Right lung (tissue), 5 donors: ENCODE measurements around the gene IGSF22. TPM values are rescaled to one million over a fixed set of nuclear protein-coding genes. Genes with fewer than 3 reads are reported as not detected.

Experiments used
- DNase-seq, 2 donors: peaks; one replicate each; pipeline ENCODE4 v3.0.0-alpha.2; 2013
- polyA plus RNA-seq, 5 donors: library from polyadenylated mRNA; unstranded; fragments of 120-200 nt; gene quantifications; one replicate each; pipeline versions ENCODE4 v1.2.1 to v1.2.3, GENCODE V29; 2013; ENCODE audit warnings: inconsistent platforms in 1 of 5, low replicate concordance in 1 of 5; ENCODE audit not compliant: insufficient read length in 5 of 5, insufficient read depth in 1 of 5

Gene IGSF22
- polyA plus RNA-seq, 5 donors: 0.82 to 1.5 (median 1.2) TPM

DNA sequence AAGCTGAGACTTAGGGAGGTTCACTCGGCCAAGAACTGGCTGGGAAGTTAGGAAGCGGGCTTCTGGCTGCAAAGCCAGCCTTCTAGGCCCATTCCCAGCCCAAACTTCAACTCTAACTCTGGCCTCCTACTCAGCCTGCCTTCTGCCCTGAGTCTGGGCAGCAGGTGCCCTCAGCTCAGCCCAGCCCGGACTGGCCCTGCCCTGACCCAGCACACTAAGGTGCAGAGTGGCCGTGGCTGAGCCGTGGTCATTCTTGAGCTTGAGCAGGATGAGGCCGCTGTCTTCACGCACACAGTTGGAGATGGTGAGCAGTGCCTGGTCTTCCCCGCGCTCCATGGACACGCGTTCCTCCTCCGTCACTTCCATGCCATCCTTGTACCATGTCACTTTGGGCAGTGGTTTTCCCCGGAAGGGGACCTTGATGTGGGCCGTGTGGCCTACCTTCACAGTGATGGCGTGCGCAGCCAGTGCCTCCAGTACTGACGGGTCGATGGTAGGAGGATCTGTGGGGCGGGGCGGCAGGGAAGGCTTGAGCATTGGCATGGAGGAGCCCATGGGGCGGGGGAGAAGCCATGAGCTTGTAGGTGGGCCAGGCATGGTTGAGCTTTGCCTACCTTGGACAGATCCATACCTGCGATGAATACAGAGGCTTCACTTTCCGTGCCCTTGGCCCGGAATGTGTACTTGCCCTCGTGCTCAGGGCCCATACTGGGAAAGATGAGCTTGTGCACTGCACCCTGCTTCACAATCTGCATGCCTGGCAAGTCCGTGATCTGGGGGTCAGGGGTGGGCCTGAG, 12.1 kb downstream of the IGSF22 start:
- no peak for DNase-seq

GRCh38 chr11:18710545-18710944, 15.4 kb downstream of the IGSF22 start:
- DNase-seq: no peak

DNA sequence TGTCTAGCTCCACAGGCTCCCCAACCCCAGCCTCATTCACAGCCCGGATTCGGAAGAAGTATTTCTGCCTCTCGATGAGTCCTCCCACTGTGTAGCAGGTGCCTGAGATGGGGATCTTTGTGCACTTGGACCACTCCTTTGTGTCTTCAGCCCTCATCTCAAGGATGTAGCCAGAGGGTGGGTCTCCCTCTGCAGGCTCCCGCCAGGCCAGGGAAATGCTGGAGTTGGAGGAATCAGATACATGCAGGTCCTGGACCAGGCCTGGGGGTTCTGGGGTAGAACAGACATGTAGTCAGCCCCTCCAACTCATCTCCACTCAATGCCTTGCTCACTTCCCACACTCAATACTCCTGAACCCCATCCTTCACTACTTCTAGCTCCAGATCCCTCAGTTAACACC, 16.6 kb downstream of the IGSF22 start:
- no peak for DNase-seq

DNA sequence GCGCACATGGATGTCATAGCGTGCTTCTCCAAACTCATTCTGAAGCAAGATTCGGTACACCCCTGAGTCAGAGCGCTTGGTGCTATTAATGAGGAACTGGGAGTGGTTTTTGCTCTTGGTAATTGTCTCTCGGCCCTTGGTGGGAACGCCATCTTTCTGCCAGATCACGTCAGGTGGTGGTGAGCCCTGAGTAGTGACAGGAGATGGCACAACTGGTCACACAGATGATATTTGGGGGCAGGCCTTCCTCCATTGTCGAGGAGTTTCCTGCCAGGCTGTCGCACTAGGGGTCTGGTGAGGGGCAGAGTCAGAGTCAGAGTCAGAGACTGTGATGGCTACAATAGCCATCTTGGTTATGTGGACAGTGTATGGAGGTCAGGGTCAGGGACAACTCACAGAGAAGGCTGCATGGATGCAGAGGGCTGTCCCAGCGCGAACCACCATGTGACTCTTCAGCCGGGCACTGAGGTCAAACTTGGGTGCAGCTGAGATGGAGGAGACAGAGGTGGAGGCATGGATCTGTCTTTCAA, 18.1 kb downstream of the IGSF22 start:
- no peak for DNase-seq

DNA sequence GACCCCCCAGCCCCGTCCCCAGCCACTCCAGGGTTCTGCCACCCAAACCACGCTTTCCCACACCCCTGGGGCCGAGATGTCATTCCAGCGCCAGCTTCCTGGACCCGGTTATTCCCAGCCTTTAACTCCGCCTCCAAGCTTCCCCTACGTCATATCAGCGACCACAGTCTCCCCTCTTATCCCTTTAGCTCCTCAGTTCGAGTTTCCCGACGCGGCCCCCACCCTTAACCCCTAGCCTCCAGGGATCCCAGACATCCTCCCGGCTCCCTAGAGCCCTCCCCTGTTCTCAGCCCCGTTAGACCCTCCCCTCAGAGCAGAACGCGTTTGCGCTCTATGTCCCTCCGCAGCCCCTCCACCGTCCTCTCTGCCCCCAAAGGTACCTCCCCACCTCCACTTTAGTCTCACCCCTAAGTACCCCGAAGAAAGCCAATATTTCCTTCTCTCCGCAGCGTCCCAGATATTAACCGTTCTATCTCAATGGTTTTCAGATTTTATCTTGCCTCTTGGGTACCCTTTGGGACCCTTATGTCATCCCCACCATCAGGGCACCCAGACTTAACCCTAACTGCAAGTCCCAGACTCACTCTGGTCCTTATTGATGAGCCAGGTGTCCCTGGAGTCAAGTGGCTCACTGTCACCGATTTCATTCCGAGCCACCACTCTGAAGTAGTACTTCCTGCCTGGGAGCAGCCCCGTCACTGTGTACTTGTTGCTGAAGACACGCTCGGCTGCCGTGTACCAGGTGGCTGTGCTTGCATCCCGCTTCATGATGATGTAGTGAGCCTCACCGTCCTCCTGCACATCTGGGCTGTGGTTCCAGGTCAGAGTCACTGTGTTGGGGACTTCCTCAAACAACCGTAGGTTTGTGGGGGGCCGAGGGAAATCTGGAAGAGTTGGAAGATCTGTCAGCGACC, 19.4 kb downstream of the IGSF22 start:
- peak; percentile 72 to 79 for DNase-seq

GRCh38 chr11:18705651-18706281, 20.2 kb downstream of the IGSF22 start:
- peak in 1 of 2 donors; percentile 36 for DNase-seq

DNA sequence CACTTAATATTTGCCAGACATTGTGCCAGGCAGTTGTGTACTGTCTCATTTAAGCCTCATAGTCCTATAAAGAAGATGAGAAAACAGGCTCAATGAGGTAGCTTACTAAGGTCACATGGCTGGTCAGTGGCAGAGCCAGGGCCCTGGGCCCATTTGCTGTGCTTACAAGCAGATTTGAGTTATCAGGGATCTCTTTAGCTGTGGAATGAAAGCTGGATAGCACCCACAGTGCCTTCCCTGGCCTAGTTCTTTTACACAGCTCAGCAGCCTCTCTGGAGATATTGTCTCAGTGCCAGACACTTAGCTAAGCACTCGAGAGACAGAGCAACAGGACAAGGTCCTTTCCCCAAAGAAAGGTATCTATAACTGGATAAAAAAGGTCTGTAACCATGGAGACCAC, 21.3 kb downstream of the IGSF22 start:
- DNase-seq: no peak

GRCh38 chr11:18704045-18704645, 21.8 kb downstream of the IGSF22 start:
- DNase-seq: no peak

DNA sequence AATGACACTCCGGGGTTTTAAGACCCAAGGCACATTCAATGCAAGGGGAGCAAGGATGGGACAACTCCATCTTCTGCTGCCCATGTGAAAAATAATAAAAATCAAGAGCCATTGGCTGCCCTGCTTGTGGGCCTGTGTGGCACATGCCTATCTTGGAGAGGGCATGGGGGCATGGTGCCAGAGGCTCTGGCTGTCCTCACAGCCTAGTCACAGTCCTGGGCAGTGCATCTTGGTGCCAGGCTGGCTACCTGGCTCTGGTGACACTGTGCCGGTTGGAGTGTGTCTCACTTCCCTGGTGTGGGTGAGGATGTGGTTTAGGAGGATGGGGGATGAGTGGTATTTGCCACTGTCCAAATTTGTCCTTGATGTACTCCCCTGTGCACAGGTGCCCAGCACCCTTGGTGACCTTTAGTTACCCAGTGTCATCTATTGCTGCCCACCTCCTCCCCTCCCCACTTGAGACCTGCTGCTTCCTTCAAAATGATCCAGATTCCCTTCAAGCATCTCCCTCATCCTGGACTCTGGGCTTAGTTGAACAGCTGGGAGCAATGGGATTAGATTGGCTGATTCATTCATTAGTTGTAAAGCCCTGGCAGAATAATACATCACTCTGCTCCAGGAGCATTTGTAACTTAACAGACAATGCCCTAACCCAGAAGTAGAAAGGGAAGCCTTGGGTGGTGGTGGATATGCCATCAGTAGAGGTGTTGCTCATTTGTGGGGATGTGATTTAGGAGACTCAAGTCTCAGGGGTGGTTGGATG, 22.8 kb downstream of the IGSF22 start:
- DNase-seq: no peak

DNA sequence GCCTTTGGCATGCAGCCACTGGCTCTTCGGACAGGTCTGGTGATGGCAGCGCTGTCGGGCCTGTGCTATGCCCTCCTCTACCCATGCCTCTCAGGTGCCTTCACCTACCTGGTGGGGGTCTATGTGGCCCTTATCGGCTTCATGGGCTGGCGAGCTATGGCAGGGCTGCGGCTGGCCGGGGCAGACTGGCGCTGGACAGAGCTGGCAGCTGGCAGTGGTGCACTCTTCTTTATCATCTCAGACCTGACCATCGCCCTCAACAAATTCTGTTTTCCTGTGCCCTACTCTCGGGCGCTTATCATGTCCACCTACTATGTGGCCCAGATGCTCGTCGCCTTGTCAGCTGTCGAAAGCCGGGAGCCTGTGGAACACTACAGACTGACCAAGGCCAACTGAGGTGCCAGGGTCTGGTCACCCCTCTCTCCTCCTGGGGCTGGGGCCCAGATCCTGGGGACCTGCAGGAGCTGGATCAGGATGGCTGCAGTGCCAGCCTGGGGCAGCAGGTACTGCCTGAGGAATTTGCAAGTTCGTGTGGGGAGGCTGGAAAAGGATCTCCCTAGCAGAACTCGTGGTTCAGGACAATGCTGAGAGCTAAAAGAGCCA, 24.3 kb downstream of the IGSF22 start:
- DNase-seq: no peak

DNA sequence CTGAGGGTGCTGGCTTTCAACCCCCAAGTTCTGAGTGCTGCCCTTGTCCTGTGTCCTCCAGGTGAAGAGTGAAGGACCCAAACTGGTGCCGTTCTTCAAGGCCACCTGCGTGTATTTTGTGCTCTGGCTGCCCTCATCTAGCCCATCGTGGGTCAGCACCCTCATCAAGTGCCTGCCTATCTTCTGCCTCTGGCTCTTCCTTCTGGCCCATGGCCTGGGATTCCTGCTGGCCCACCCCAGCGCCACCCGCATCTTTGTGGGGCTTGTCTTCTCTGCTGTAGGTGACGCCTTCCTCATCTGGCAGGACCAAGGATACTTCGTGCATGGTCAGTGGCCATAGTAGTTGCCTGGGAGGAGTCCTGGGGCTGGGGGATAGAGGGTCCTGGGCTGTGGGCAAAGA, 25.1 kb downstream of the IGSF22 start:
- DNase-seq: no peak

GRCh38 chr11:18700375-18700774, 25.6 kb downstream of the IGSF22 start:
- DNase-seq: no peak

DNA sequence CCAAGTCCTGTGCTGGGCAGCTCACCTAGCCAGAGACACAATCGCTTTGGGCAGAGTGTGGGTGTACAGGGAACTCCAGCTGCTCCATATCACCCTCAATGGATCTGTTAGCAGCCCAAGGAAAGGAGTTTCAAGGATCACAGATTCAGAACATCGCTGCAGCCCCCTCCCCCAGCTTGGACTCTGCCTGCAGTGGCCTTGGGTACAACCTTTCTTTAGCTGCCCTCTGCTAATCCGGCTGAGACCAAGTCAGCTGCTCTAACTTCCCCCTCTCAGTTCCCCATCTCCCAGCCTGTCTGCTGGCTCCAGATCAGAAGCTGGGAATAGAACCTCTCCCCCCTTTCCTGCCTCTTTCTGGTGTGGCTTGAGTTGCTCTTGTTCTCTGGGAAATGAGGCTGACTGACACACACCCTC, 26.1 kb downstream of the IGSF22 start:
- peak in 1 of 2 donors; percentile 28 for DNase-seq

DNA sequence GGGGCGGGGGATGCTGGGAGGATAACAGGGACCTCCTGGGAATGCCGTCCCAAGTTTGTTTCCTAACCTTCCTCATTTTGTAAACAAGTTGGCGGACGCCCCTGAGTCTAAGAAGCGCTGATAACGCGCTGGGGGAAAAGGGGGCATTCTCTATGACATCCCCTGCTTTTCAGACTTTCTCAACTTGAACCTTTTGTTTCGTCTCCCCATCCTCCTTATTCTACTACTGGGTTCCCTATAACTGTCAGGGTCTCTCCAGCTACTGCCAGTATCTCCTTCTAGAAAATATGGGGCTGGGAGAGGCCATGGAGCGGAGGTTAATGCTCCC, 26.8 kb downstream of the IGSF22 start:
- no peak for DNase-seq

DNA sequence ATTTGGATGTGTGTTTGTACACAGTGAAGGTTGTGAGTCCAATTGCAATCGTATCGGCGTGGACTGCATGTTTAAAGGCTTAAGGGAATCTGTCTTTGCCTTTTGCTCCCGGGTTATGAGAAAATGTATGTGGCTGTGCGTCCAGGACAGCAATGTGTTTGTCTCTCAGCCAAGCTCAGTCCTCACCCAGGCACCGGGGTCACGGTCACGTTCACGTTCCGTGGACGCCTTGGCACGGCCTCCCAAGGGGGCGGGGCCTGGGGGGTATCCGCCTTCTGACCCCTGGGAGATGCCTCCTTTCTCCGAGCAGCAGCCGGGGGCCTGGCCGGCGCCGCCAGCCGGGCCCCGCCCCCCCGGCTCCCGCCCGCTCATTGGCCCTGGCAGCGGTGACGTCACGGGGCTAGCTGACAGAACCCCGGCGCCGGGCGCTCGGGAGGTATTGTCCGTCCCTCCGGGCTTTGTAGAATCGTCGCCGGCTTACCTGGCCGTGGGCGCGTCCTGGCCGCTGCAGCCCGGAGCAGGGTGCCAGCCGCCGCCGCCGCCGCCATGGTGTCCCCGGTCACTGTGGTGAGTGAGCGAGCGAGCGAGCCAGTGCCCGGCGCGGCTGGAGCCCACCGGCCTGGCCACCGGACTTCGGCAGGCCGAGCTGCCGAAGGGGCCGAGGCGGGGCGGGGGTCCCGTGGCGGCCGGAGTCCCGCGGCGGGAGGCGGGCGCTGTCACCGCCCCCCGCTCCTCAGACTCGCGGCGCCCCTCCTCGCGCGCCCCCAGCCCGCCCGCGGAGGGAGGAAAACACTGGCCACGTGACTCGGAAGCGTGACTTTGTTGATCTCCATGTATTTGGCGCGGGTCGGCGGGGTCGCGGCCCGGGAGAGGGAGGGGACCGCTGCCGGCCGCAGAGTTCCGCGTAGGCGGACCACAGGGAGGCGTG, 27.4 kb downstream of the IGSF22 start, which contains the start of gene TMEM86A:
TMEM86A (plus strand) TSS at position 439 of the 928 bp plus-strand sequence; CDS start at position 547, 108 bp downstream.
- peak; percentile 88 to 91 for DNase-seq

DNA sequence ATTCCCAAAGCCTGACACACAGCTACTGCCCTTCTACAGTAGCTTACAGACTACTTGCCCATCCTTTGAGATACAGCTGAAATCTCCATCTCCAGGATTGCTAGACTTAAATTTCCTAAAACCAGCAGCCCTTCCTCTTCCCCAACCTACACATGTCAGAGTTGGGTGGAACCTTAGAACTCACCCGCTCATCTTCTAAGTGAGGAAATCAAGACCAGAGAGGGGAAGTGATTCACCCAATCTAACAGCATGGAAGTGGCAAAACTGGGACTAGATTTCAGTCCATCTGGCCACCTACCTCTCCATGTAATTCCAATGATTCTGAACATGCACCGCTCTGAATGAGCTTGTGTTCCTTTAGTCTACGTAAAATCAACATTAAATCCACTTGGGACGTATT, 28.4 kb downstream of the IGSF22 start:
- DNase-seq: no peak

DNA sequence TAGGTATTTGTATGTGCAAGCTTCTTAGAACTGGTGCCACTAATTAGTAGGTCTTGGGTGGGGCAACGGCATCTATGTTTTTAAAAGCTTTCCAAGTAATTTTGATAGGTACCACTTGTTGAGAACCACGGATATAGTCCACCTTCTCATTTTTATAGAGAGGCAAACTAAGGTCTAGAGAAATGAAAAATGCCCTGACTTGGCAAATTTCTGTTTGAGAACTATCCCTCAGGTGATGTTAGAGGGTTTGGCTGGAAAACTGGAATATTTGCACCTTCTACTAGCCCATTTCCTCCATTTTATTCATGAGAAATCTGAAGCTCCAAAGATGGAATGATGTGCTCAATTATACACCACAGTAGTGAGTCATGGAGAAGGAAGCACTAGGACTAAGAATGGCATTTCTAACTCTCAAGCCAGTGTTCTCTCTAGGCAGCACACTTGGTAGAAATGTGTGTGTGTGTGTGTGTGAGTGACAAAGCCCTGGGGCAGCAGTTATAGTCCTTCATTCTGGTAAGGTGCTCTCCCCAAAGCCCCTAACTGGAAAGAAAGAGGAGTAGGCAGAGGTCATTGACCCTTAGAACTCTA, 29.3 kb downstream of the IGSF22 start:
- no peak for DNase-seq

- no peak for DNase-seq
Observed at GRCh38 chr11:18692941-18693760, 32.8 kb downstream of the IGSF22 start.
